Measurements from ENCODE around the gene OR8A1.

OR8A1 gene

DNA sequence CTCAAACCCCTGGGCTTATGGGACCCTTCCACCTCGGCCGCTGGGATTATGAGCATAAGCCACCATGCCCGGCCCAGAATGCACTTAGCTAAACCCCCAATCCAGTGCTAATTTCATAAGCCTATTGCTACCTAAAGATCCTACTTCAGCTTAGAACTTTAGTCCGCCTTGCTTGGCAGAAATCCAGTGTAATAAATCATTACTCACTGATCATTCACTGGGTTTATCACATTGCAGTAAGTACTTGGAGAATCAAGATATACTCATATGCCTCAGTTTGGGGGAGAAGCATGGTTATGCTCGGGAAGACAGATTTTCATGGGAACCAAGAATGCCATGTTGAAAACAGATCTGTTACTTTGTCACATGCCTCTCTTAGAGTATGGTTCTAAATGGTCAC is 49.1 kb downstream of the OR8A1 start:
- Histone ChIP-seq H3K36me3 (ENCODE audit: control insufficient read depth, insufficient read depth, low read length, severe bottlenecking) (no peaks in the 10 kb centered on the region), H3K27me3 (replicated peaks; ENCODE audit: control insufficient read depth, insufficient read depth, low read length) (peaks cover under 1% of the 10 kb centered on the region), H3K4me3 (ENCODE audit: low read length) (no peak overlapping the region), H3K9me3 (ENCODE audit: control insufficient read depth, low read length) (no peaks in the 10 kb centered on the region), H3K9ac (ENCODE audit: low read length) (no peak overlapping the region), H3K4me1 (ENCODE audit: control insufficient read depth, insufficient read depth, low read length) (peaks cover 12% of the 10 kb centered on the region)
- no peak for DNase-seq (ENCODE audit: low read depth)
